Stomach (tissue), 9 donors: ENCODE results near the gene STRA6. TPM values are rescaled to one million over a fixed set of nuclear protein-coding genes. Genes with fewer than 3 reads are reported as not detected.

Source experiments
- DNase-seq, 2 donors: peaks; one replicate each; pipeline versions ENCODE4 v3.0.0 to v3.0.0-alpha.2; 2013 to 2019
- H3K27ac ChIP-seq, 5 donors: fragments of 200-600 bp in 4 of 5; sonication (generic) in 4 of 5; one replicate each; pipeline ENCODE4 v1.5.1; 2013 to 2019; ENCODE audit warnings: mild to moderate bottlenecking in 1 of 5, moderate library complexity in 1 of 5
- H3K27me3 ChIP-seq, 3 donors: fragments of 200-600 bp; sonication (generic); one replicate each; pipeline ENCODE4 v1.5.1; 2017 to 2019; ENCODE audit warnings: mixed run types in 1 of 3
- H3K36me3 ChIP-seq, 4 donors: fragments of 200-600 bp; sonication (generic); 1 replicate in 3 of 4; 2 replicates in 1 of 4; pipeline ENCODE4 v1.5.1; 2016 to 2019
- H3K4me1 ChIP-seq, 4 donors: fragments of 200-600 bp; sonication (generic); one replicate each; pipeline ENCODE4 v1.5.1; 2016 to 2019
- H3K4me3 ChIP-seq, 4 donors: fragments of 200-600 bp; sonication (generic) in 3 of 4; one replicate each; pipeline ENCODE4 v1.5.1; 2016 to 2019; ENCODE audit warnings: mild to moderate bottlenecking in 1 of 4
- H3K9me3 ChIP-seq, 4 donors: fragments of 200-600 bp; sonication (generic); one replicate each; pipeline ENCODE4 v1.5.1; 2016 to 2019
- EP300 ChIP-seq: sonication (generic); formaldehyde crosslinking; IDR thresholded peaks from one replicate; pipeline ENCODE4 v1.6.1; 2017; ENCODE audit warnings: antibody characterized with exemption
- POLR2A ChIP-seq, 4 donors: fragments of 450-650 bp; IDR thresholded peaks; one replicate each; pipeline ENCODE4 v1.6.1; 2016; ENCODE audit warnings: antibody characterized with exemption in 4 of 4, control low read depth in 2 of 4, mild to moderate bottlenecking in 1 of 4, moderate library complexity in 1 of 4
- POLR2AphosphoS5 ChIP-seq, 3 donors: sonication (generic); formaldehyde crosslinking; IDR thresholded peaks; one replicate each; pipeline ENCODE4 v1.6.1; 2016; ENCODE audit warnings: antibody characterized with exemption in 3 of 3
- WGBS, 5 donors: extraction: QIAGEN DNeasy Blood & Tissue Kit in 3 of 5; methylation state at CpG; one replicate each; pipeline versions ENCODE4 v1.1.5 to v1.1.7; 2013 to 2018; 5-methylcytosine and 5-hydroxymethylcytosine counted together
- intact Hi-C: fragments of 100-400 bp; cut with DNase I; formaldehyde crosslinking; loops from one replicate; pipeline ENCODE4 v1.15.1; 2023; ENCODE audit warnings: low total_unique reads
- polyA plus RNA-seq, 3 donors: library from polyadenylated mRNA; stranded (reverse); fragments of 200-250 nt; gene quantifications; one replicate each; pipeline ENCODE4 v1.2.3, GENCODE V29; 2013
- total RNA-seq, 5 donors: library from RNA; depleted of rRNA; stranded (reverse); fragments of >200 nt; gene quantifications; one replicate each; pipeline versions ENCODE4 v1.1.0 to v1.2.3, GENCODE V29; 2014 to 2016
- TF ChIP-seq, protein P1 (sequence below), 7 experiments: fragments of 450-650 bp in 4 of 7; fragments of 200-600 bp in 3 of 7; sonication (generic) in 3 of 7; IDR thresholded peaks; one replicate each; pipeline ENCODE4 v1.5.1; 2016 to 2019; ENCODE audit warnings: antibody characterized with exemption in 7 of 7, control low read depth in 2 of 7, mild to moderate bottlenecking in 1 of 7
- donor health status: healthy with polysubstance abuse.
- donor health status: Bipolar disorder and iron deficiency.
- donor health status: healthy.

Gene STRA6
- total and polyA plus RNA-seq, 8 donors, result 0.95 to 1.5 TPM; not detected in 6

DNA sequence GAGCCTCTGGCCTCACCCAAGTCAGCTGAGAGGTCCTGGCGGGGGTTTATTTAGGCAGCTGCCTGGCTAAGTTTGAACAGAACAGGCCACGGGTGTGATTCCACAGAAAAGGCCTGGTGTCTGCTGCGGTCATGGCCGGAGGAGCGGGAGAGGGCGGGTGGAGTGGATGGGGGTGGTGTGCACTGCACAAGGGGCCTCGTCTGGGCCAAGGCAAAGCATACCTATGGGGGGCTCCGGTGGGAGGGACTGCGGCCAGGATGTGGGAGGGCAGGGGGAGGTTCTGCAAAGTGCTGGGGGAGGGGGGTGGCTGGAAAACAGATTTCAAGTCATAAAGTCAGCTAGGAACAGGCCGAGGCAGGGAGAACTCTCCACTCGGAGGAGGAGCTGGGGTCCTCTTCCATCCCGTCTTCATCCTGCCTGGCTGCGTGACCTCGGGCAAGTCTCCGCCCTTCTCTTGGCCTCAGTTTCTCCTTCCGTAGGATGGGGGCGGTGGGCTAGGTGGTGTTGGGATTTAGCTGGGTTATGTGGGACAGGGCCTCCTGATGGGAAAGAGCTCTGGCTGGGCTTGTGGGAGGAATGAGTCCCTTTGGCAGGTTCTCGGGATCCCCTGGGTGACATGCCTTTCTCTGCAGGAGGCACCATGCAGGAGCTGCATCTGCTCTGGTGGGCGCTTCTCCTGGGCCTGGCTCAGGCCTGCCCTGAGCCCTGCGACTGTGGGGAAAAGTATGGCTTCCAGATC lies 28.2 kb downstream of the STRA6 start:
- WGBS, 5 donors, result 61 to 67% (median 65%) methylated on average over 15 to 20 of the region's 20 CpGs
- Histone ChIP-seq H3K9me3 (no peaks in the 10 kb centered on the region), H3K4me3 (peak overlapping the region; percentile 31 to 40 (median 36)), H3K36me3 (peaks cover 0 to 10% (median 0%) of the 10 kb centered on the region in 4 donors), H3K4me1 (peaks cover 12 to 67% (median 43%) of the 10 kb centered on the region in 4 donors), H3K27me3 (peaks cover 0 to 3% (median 0%) of the 10 kb centered on the region in 3 donors), H3K27ac (peak overlapping the region; percentile 9 to 80 (median 61))
- TF ChIP-seq EP300, result no peak
- DNase-seq, result peak in 1 of 2 donors; percentile 80
- intact Hi-C loops, result no loop called here

- peak in 1 of 2 donors; percentile 89 for DNase-seq
- peak in 1 of 3 donors; percentile 30 for TF ChIP-seq POLR2AphosphoS5 (IDR thresholded peaks at IDR 0.05)
- TF ChIP-seq, protein P1, sequence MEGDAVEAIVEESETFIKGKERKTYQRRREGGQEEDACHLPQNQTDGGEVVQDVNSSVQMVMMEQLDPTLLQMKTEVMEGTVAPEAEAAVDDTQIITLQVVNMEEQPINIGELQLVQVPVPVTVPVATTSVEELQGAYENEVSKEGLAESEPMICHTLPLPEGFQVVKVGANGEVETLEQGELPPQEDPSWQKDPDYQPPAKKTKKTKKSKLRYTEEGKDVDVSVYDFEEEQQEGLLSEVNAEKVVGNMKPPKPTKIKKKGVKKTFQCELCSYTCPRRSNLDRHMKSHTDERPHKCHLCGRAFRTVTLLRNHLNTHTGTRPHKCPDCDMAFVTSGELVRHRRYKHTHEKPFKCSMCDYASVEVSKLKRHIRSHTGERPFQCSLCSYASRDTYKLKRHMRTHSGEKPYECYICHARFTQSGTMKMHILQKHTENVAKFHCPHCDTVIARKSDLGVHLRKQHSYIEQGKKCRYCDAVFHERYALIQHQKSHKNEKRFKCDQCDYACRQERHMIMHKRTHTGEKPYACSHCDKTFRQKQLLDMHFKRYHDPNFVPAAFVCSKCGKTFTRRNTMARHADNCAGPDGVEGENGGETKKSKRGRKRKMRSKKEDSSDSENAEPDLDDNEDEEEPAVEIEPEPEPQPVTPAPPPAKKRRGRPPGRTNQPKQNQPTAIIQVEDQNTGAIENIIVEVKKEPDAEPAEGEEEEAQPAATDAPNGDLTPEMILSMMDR (IDR thresholded peaks at IDR 0.05), result no peak
- intact Hi-C loops, result no loop called here
- H3K4me3 ChIP-seq, result peak within 1 kb of the TSS; percentile 31 to 40 (median 36)
- peaks cover 7 to 63% (median 40%) of the 10 kb centered on the region in 4 donors for H3K4me1 ChIP-seq
- peak within 1 kb of the TSS; percentile 22 to 80 (median 61) for H3K27ac ChIP-seq
- H3K36me3 ChIP-seq, result peaks cover 0 to 10% (median 0%) of the 10 kb centered on the region in 4 donors
- H3K27me3 ChIP-seq, result peaks cover 0 to 3% (median 0%) of the 10 kb centered on the region in 3 donors
- WGBS, 5 donors, result 31 to 57% (median 51%) methylated on average over 20 of the region's 20 CpGs
- H3K9me3 ChIP-seq, result no peaks in the 10 kb centered on the region
These were observed 29.0 kb downstream of the STRA6 start, which contains the start of gene ISLR for GRCh38 chr15:74173380-74174218. ISLR (plus strand) TSS chr15:74173710; CDS start chr15:74174859, 1,149 bp downstream.

DNA sequence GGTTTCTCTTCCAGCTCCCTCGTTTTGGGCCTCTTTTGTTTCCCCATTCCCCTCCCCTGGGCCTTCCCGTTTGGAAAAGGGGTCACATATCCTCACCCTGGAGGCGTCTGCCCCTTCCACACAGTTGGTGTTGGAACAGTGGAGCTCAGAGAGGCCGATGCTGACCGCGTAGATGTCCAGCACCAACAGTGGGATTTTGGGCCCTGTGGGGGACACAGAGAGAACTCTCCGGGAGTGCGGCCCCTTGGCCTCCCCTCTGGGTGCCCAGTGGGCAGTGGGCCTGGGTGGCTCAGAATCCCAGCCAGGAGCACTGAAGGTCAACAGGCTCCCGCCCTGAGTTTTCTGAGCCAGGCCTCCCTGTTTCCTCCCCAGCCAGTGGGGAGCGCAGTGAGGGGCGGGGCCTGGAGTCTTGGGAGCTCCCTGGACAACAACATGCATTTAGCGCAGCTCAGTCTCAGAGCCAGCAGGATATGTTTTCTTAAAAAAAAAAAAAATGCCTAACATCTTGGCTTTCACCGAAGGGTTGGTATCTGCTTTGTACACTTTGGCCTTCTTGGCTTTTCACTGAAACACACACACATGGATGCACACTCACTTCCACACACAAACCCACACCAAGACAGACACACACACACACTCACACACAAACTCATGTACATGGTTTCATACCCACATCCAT lies 29.7 kb downstream of the STRA6 start:
- Histone ChIP-seq H3K27me3 (peaks cover 0 to 3% (median 0%) of the 10 kb centered on the region in 3 donors), H3K4me3 (peak overlapping the region in 1 of 4 donors; percentile 40), H3K4me1 (peaks cover 7 to 61% (median 38%) of the 10 kb centered on the region in 4 donors), H3K36me3 (peaks cover 0 to 10% (median 0%) of the 10 kb centered on the region in 4 donors), H3K27ac (peak overlapping the region; percentile 22 to 80 (median 61)), H3K9me3 (no peaks in the 10 kb centered on the region)
- intact Hi-C loops, result no loop called here
- peak; percentile 34 to 87 for DNase-seq
- no peak for TF ChIP-seq POLR2A (IDR thresholded peaks at IDR 0.05)
- no peak for TF ChIP-seq EP300
- TF ChIP-seq, protein P1 (IDR thresholded peaks at IDR 0.05), result no peak
- no peak for TF ChIP-seq POLR2AphosphoS5 (IDR thresholded peaks at IDR 0.05)
- 36 to 52% (median 47%) methylated on average over 11 to 13 of the region's 13 CpGs for WGBS, 5 donors

DNA sequence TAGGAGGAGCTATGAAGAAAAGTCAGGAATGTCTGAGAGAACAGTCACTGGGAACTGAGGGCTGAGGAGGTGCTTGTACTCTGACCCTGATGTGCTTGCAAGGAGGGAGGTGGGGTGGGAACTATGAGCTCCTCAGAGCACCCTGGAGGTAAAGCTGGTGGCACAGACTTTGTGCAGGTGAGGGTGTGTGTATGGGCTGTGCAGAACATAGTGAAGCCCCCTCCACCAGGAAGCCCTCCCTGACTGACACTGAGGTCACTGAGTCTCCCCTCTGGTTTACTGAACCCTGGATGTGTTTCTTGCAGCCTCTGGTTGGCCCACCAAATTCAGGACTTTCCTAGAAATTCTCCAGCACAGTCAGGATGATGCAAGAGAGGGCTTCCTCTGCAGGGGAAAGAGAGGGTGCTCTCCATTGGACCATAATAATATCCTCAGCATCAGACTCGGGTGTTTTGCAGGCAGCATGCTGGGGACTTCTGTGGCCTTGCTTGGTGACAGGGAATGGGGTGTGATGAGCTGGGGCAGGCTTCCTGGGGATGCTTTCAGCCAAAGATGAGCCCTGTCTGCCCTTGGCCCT lies 30.5 kb downstream of the STRA6 start:
- 77 to 83% (median 79%) methylated on average over 1 of the region's 1 CpG for WGBS, 5 donors
- H3K27me3 ChIP-seq, result peaks cover 0 to 3% (median 0%) of the 10 kb centered on the region in 3 donors
- H3K36me3 ChIP-seq, result peaks cover 0 to 10% (median 0%) of the 10 kb centered on the region in 4 donors
- peak overlapping the region in 4 of 5 donors; percentile 22 to 80 (median 62) for H3K27ac ChIP-seq
- TF ChIP-seq, protein P1 (IDR thresholded peaks at IDR 0.05), result no peak
- no peaks in the 10 kb centered on the region for H3K9me3 ChIP-seq
- intact Hi-C loops, result no loop called here
- DNase-seq, result peak in 1 of 2 donors; percentile 15
- peaks cover 7 to 61% (median 36%) of the 10 kb centered on the region in 4 donors for H3K4me1 ChIP-seq
- no peak overlapping the region for H3K4me3 ChIP-seq
